Activated CD4-positive, alpha-beta T cell treated with anti-CD3 and anti-CD28 coated beads for 48 hours (primary cell): ENCODE measurements around the gene P2RX1.

Experiments used
- DNase-seq: peaks from one replicate; pipeline ENCODE4 v3.0.0-alpha.2; 2020

The P2RX1 gene

DNA sequence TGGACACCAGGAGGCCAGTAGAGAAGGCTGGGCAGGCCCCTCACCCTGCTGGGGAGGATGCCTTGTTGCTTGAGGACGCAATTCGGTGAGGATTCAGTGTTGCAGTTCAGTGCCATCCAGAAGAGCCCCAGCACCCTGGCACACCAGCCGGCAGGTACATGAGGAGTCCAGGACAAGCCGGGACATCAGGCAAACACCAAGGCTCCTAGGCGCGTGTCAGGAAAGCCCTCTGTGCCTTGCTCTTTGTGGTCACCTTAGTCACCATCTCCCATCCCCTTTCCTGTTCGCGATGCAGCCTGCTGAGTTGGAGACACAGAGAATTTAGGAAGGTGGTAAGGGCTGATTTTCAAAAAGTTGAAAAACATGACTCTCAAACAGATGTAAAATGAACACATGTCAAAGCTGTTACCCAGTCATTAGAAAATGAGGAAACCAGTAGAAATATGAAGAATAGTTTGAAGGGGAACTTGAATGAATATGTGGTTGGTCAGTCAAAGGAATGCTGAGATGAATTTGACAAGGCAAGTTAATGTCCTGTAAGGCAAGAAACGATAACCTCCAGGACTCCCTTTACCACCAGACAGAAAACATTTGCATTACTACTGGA is 67.9 kb downstream of the P2RX1 start:
- DNase-seq: no peak

DNA sequence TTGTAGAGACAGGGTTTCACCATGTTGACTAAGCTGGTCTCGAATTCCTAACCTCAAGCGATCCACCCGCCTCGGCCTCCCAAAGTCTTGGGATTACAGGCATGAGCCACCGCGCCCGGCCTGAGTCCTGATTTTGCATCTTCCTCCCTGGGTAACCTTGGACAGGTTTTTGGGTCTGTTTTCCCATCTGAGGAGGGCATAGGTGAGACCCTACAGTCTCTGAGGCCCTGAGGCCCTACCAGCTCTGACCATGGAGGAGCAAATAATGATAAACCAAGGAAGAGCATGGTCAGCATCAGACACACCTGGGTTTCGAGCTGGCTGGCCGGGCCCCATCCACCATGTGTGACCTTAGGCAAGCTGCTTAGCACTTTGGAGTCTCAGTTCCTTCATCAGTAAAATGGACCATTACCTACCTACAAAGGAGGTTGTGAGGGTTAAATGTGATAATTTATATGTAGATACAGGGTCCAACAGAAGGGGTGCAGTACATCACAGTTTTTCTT is 69.0 kb downstream of the P2RX1 start:
- no peak for DNase-seq
